Measurements from ENCODE around the gene ID2. TPM values are rescaled to one million over a fixed set of nuclear protein-coding genes. Genes with fewer than 3 reads are reported as not detected.

The ID2 gene
- polyA plus RNA-seq, 3 donors: 282 to 2,821 (median 295) TPM

- Mint-ChIP-seq H3K4me3 (no peak overlapping the region), H3K36me3 (peaks cover 5 to 9% of the 10 kb centered on the region in 2 donors), H3K27me3 (ENCODE audit: low read depth in 3 of 3) (peaks cover 3 to 12% (median 7%) of the 10 kb centered on the region in 3 donors), H3K4me1 (peaks cover 38% of the 10 kb centered on the region), H3K9me3 (peaks cover 0 to 4% (median 0%) of the 10 kb centered on the region in 7 donors), H3K27ac (peak overlapping the region in 1 of 7 donors; percentile 25)
- Histone ChIP-seq H3K4me3 (replicated peaks in 1 of 3; ENCODE audit: low read depth in 2 of 3, low read length in 3 of 3) (no peak overlapping the region), H4K20me1 (ENCODE audit: insufficient read depth, low read length) (no peaks in the 10 kb centered on the region), H3K4me1 (ENCODE audit: control insufficient read depth in 1 of 2, insufficient read depth in 2 of 2, low read length in 2 of 2) (peaks cover 33 to 34% of the 10 kb centered on the region in 2 donors), H3K9me3 (replicated peaks in 1 of 2; ENCODE audit: control insufficient read depth in 1 of 2, insufficient read depth in 1 of 2, low read length in 2 of 2) (no peaks in the 10 kb centered on the region), H2AFZ (ENCODE audit: insufficient read depth, low read depth, low read length, poor library complexity, severe bottlenecking) (no peak overlapping the region), H3K36me3 (replicated peaks in 1 of 2; ENCODE audit: control insufficient read depth in 1 of 2, insufficient read depth in 2 of 2, low read length in 2 of 2) (no peaks in the 10 kb centered on the region), H3K9ac (ENCODE audit: insufficient read depth, low read length, poor library complexity, severe bottlenecking) (no peak overlapping the region), H3K27me3 (ENCODE audit: control insufficient read depth in 2 of 2, insufficient read depth in 2 of 2, low read length in 2 of 2) (no peaks in the 10 kb centered on the region), H3K4me2 (replicated peaks; ENCODE audit: extremely low read depth, low read length, poor library complexity, severe bottlenecking) (no peak overlapping the region), H3K27ac (ENCODE audit: low read depth in 1 of 2, low read length in 2 of 2) (no peak overlapping the region), H3K79me2 (ENCODE audit: insufficient read depth, low read length) (no peaks in the 10 kb centered on the region)
- DNase-seq: no peak
- intact Hi-C loops (cut with micrococcal nuclease): no loop called here
- WGBS (ENCODE audit: insufficient coverage): 69% methylated on average over 2 of the region's 4 CpGs
- TF ChIP-seq CTCF (IDR thresholded peaks at IDR 0.05): no peak
Measured at GRCh38 chr2:8656811-8657210, 25.0 kb upstream of the ID2 start.

GRCh38 chr2:8657423-8658062, 24.3 kb upstream of the ID2 start:
- DNase-seq: peak; percentile 47 to 54 (median 47)
- Mint-ChIP-seq H3K4me3 (peak overlapping the region; percentile 41 to 64), H3K27me3 (ENCODE audit: low read depth in 3 of 3) (peaks cover 4 to 12% (median 7%) of the 10 kb centered on the region in 3 donors)

More at GRCh38 chr2:8657423-8658062, 24.3 kb upstream of the ID2 start:
- H3K36me3 Mint-ChIP-seq: peaks cover 5 to 9% of the 10 kb centered on the region in 2 donors
- Histone ChIP-seq H3K27me3 (ENCODE audit: control insufficient read depth in 2 of 2, insufficient read depth in 2 of 2, low read length in 2 of 2) (no peaks in the 10 kb centered on the region), H4K20me1 (ENCODE audit: insufficient read depth, low read length) (no peaks in the 10 kb centered on the region), H3K4me1 (ENCODE audit: control insufficient read depth in 1 of 2, insufficient read depth in 2 of 2, low read length in 2 of 2) (peaks cover 33 to 34% of the 10 kb centered on the region in 2 donors), H3K4me2 (replicated peaks; ENCODE audit: extremely low read depth, low read length, poor library complexity, severe bottlenecking) (peak overlapping the region; percentile 45), H3K27ac (ENCODE audit: low read depth in 1 of 2, low read length in 2 of 2) (no peak overlapping the region), H3K4me3 (replicated peaks in 1 of 3; ENCODE audit: low read depth in 2 of 3, low read length in 3 of 3) (no peak overlapping the region), H3K9ac (ENCODE audit: insufficient read depth, low read length, poor library complexity, severe bottlenecking) (peak overlapping the region; percentile 19), H3K36me3 (replicated peaks in 1 of 2; ENCODE audit: control insufficient read depth in 1 of 2, insufficient read depth in 2 of 2, low read length in 2 of 2) (no peaks in the 10 kb centered on the region), H2AFZ (ENCODE audit: insufficient read depth, low read depth, low read length, poor library complexity, severe bottlenecking) (peak overlapping the region; percentile 58), H3K79me2 (ENCODE audit: insufficient read depth, low read length) (no peaks in the 10 kb centered on the region), H3K9me3 (replicated peaks in 1 of 2; ENCODE audit: control insufficient read depth in 1 of 2, insufficient read depth in 1 of 2, low read length in 2 of 2) (no peaks in the 10 kb centered on the region)
- peaks cover 42% of the 10 kb centered on the region for H3K4me1 Mint-ChIP-seq
- 22% methylated on average over 12 of the region's 17 CpGs for WGBS (ENCODE audit: insufficient coverage)
- no peak for TF ChIP-seq CTCF (IDR thresholded peaks at IDR 0.05)
- H3K9me3 Mint-ChIP-seq: peaks cover 0 to 4% (median 0%) of the 10 kb centered on the region in 7 donors
- intact Hi-C loops (cut with micrococcal nuclease): no loop called here
- peak overlapping the region; percentile 27 to 82 (median 78) for H3K27ac Mint-ChIP-seq

Data from CD14-positive monocyte (primary cell).